ENCODE measurements around the gene OSER1. TPM values are rescaled to one million over a fixed set of nuclear protein-coding genes. Genes with fewer than 3 reads are reported as not detected.

Gene OSER1
- polyA plus RNA-seq, 6 donors from 2014 or later, result 101 to 163 (median 112) TPM

DNA sequence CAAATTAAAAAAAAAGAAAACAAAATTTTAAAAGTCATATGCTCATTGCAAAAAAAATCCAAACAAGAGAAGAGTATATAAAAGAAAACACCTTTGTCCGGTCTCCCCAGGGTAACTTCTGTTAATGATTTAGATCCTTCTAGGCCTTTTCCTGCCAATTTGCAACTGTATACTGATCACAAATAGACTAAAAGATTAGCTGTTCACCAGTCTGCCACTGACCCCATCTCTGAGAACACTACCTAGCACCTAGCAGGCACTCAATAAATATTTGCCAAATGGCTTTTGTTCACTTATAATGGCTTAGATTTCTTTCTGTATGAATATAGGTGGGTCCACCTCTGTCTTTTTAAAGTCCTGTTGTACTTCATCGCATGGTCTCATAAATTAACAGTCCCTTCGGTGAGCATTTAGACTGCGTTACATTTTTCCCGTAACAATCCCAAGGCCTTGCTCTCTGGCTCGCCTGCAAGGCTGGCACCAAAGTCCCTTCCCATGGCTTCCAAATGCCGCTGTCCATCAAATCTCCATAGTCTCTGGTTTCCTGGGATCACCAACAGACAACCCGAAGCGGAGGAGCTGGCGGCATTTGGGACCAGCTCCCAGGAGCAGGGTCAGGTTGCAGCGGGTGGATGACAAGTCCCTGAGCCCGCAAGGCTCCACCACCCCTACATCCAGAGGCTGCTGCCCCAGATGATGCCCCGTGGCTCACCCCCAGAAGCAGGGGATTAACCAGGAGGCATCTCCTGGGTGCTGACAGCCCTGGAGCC is 35.4 kb downstream of the OSER1 start:
- Mint-ChIP-seq H3K36me3 (no peaks in the 10 kb centered on the region), H3K27me3 (peaks cover 15 to 45% (median 38%) of the 10 kb centered on the region in 3 donors), H3K4me1 (no peaks in the 10 kb centered on the region), H3K27ac (peak overlapping the region in 1 of 6 donors; percentile 7), H3K9me3 (peaks cover 0 to 2% (median 0%) of the 10 kb centered on the region in 7 donors), H3K4me3 (no peak overlapping the region)
- DNase-seq (no peak), ATAC-seq (ENCODE audit: low read depth in 2 of 2) (no peak)

DNA sequence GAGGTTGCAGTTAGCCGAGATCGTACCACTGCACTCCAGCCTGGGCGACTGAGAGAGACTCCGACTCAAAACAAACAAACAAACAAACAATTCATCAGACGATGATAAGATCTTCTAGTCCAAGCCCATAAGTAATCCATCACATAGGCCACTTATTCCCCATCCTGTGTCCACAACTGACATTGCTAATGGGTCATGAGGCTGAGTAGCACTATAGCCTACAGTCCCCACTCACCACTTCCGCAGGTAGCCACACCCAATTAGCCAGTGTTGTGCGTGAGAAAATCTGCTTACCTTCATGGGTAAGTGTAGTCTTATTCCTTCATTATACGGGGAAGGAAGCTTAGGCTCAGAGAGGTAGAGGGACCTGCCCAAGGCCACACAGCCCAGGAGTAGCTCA is 36.7 kb downstream of the OSER1 start:
- H3K9me3 Mint-ChIP-seq, result peaks cover 1 to 12% (median 5%) of the 10 kb centered on the region in 7 donors
- H3K27ac Mint-ChIP-seq, result peak overlapping the region in 1 of 6 donors; percentile 10
- no peaks in the 10 kb centered on the region for H3K36me3 Mint-ChIP-seq
- H3K27me3 Mint-ChIP-seq, result peaks cover 15 to 53% (median 48%) of the 10 kb centered on the region in 3 donors
- DNase-seq (no peak), ATAC-seq (ENCODE audit: low read depth in 2 of 2) (no peak)
- H3K4me1 Mint-ChIP-seq, result no peaks in the 10 kb centered on the region
- H3K4me3 Mint-ChIP-seq, result no peak overlapping the region

DNA sequence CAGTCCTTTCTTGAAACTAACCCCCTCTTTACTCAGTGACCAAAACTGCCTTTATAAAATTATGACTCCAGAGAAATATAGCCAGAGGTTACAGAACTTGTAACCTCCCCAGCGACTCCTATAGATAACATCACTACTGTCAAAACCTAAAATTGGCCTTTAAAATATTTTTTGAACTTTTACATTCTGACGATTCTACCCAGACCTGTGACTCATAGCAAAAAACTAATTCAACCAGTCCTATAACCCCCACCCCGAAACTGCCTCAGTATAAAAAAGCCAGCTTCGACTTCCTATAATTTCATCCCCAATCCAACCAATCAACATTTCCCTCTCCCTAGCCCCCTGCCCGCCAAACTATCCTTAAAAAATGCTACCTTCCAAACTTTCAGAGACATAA is 37.5 kb downstream of the OSER1 start:
- Mint-ChIP-seq H3K27me3 (peaks cover 11 to 54% (median 48%) of the 10 kb centered on the region in 3 donors), H3K36me3 (no peaks in the 10 kb centered on the region), H3K4me1 (no peaks in the 10 kb centered on the region), H3K27ac (peak overlapping the region in 1 of 6 donors; percentile 6), H3K9me3 (peaks cover 2 to 14% (median 6%) of the 10 kb centered on the region in 7 donors), H3K4me3 (no peak overlapping the region)
- DNase-seq (no peak), ATAC-seq (ENCODE audit: low read depth in 2 of 2) (no peak)

DNA sequence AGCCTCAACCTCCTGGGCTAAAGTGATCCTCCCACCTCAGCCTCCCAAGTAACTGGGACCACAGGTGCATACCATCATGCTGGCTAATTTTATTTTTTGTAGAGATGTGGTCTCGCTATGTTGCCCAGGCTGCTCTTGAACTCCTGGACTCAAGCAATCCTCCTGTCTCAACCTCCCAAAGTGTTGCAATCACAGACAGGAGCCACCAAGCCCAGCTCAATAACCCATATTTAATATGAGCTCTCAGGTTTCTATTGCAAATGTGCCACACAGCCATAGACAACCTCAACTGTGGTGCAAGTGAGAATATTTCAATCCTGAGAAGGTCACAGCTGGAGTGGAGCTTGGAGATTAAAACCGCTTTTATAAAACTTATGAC is 38.0 kb downstream of the OSER1 start:
- H3K27me3 Mint-ChIP-seq, result peaks cover 13 to 54% (median 48%) of the 10 kb centered on the region in 3 donors
- no peak for DNase-seq

DNA sequence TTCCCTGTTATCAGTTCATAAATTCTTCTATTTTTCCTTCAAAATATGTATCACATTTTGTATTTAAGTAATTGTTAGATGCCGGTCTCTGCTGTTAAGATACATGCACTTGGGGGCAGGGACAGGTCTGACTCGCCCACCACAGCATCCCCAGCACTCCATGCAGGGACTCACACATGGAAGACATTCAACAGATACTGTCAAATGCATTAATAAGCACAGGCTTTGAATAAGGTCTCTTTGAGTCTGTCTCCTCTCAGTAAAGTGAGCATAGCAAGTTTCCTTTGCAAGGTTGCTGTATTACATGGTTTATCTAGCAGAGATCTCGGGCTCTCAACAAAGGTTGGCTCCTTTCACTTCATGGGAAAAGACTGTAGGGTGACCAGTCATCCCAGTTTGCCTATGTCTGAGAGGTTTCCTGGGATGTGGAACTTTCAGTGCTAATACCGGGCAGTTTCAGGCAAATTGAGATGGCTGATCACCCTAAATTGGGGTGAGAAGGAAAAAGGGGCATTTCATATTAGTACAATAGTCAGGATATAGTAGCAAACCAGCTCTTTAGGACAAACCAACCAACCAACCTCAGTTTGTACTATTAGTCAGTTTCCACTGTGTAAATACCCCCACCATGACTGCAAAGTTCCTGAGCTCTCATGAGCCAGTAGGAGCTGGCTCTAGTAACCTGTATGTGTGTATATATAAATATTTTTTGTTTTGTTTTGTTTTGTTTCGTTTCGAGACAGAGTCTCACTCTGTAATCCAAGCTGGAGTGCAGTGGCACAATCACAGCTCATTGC is 38.6 kb downstream of the OSER1 start:
- peaks cover 2 to 14% (median 6%) of the 10 kb centered on the region in 7 donors for H3K9me3 Mint-ChIP-seq
- no peak overlapping the region for H3K4me3 Mint-ChIP-seq
- H3K27ac Mint-ChIP-seq, result no peak overlapping the region
- no peaks in the 10 kb centered on the region for H3K4me1 Mint-ChIP-seq
- H3K27me3 Mint-ChIP-seq, result peaks cover 17 to 60% (median 52%) of the 10 kb centered on the region in 3 donors
- H3K36me3 Mint-ChIP-seq, result no peaks in the 10 kb centered on the region
- no peak for DNase-seq
- no peak for ATAC-seq (ENCODE audit: low read depth in 2 of 2)

More for the DNA sequence above, 38.0 kb downstream of the OSER1 start:
- no peak overlapping the region for H3K4me3 Mint-ChIP-seq
- ATAC-seq (ENCODE audit: low read depth in 2 of 2), result no peak
- H3K27ac Mint-ChIP-seq, result no peak overlapping the region
- peaks cover 2 to 14% (median 6%) of the 10 kb centered on the region in 7 donors for H3K9me3 Mint-ChIP-seq
- no peaks in the 10 kb centered on the region for H3K36me3 Mint-ChIP-seq
- H3K4me1 Mint-ChIP-seq, result no peaks in the 10 kb centered on the region

DNA sequence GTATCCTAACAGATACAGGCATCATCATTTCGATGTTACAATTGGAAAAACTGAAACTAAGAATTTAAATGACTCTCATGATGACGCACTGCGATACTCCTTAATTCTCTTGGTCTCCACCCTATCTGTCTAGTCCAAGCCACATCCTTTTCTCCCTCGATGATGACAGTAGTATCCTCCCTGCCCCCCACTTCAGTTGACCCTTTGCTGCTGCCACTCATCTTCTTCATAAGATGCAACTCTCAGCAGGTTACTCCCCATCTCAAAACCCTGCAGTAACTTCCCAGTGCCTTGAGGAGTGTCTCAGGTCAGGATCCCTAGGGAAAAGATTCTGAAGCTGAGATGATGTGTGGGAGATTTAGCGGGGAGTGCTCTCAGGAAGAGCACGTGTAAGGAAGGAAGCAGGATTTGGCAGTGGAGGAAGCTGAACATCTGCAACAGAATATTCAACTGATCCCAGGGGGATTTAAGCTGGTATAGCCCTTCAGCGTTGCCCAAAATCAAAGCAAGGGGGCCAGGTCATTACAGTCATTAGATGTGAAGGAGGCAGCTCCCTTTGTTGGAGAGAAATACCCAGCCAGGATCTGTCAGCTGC is 39.7 kb downstream of the OSER1 start:
- H3K9me3 Mint-ChIP-seq, result peaks cover 2 to 14% (median 6%) of the 10 kb centered on the region in 7 donors
- H3K27ac Mint-ChIP-seq, result peak overlapping the region in 1 of 6 donors; percentile 17
- H3K36me3 Mint-ChIP-seq, result no peaks in the 10 kb centered on the region
- H3K4me3 Mint-ChIP-seq, result no peak overlapping the region
- DNase-seq (no peak), ATAC-seq (ENCODE audit: low read depth in 2 of 2) (no peak)
- H3K27me3 Mint-ChIP-seq, result peaks cover 16 to 61% (median 54%) of the 10 kb centered on the region in 3 donors
- no peaks in the 10 kb centered on the region for H3K4me1 Mint-ChIP-seq

DNA sequence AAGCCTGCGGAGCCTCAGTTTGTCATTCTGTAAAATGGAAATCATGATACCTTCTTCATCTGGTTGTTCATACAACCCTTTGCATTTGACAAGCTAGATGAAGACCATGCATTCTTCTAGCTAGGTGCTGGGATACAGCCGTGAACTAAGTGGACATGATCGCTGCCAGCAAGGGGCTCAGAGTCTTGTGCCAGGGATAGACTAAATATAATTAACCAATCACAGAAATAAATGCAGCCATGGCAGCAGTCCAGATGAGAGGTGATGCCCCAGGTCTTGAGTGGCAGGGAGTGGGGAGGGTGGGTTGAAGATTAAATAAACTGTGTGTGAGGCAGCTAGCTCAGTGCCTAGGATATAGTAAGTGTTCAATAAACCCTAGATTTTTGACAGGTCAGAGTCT is 42.8 kb downstream of the OSER1 start:
- H3K27ac Mint-ChIP-seq, result no peak overlapping the region
- H3K4me1 Mint-ChIP-seq, result no peaks in the 10 kb centered on the region
- no peak overlapping the region for H3K4me3 Mint-ChIP-seq
- DNase-seq (no peak), ATAC-seq (ENCODE audit: low read depth in 2 of 2) (no peak)
- H3K9me3 Mint-ChIP-seq, result peaks cover 3 to 14% (median 8%) of the 10 kb centered on the region in 7 donors
- no peaks in the 10 kb centered on the region for H3K36me3 Mint-ChIP-seq
- peaks cover 28 to 68% (median 61%) of the 10 kb centered on the region in 3 donors for H3K27me3 Mint-ChIP-seq

DNA sequence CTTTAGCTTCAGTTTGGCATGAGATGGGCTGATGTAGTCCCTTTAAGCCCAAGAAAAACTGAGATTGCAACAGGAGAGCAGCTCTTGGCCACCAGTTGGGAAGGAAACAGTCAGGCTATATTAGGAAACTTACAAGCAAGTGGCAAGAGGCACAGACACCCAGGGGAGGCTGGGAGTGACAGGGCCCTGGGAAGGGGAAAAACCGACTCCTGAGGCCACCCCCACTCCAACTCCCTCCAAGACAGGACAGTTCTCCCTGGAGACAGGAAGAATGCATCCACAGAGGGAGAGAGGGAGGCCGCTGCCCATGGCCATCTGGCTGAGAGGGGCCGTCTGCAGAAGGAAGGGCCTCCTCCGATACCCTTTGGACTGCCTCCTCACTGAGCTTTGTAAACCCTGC is 44.1 kb downstream of the OSER1 start:
- H3K36me3 Mint-ChIP-seq, result no peaks in the 10 kb centered on the region
- no peak overlapping the region for H3K4me3 Mint-ChIP-seq
- H3K4me1 Mint-ChIP-seq, result no peaks in the 10 kb centered on the region
- ATAC-seq (ENCODE audit: low read depth in 2 of 2) (no peak), DNase-seq (no peak)
- H3K27me3 Mint-ChIP-seq, result peaks cover 36 to 67% (median 61%) of the 10 kb centered on the region in 3 donors
- H3K27ac Mint-ChIP-seq, result no peak overlapping the region
- H3K9me3 Mint-ChIP-seq, result peaks cover 3 to 19% (median 8%) of the 10 kb centered on the region in 7 donors

DNA sequence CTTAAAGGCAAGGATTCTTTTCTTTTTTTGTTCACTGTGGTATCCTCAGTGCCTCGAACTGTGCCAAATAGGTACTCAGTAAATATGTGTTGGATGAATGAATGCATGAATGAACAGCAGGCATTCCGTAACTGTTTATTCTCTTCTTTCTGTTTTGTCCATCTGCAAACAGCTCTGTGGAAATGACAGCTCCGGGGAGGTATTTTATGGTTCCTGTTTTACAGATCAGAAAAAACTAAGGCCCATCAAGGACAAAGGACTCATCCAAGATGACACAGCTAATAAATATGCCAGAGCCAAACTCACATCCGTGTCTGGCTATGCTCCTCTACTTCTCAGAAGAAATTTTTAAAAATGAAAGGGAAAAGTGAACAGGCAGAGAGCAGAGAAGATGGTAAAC is 44.6 kb downstream of the OSER1 start:
- Mint-ChIP-seq H3K27me3 (peaks cover 34 to 63% (median 56%) of the 10 kb centered on the region in 3 donors), H3K9me3 (peaks cover 3 to 19% (median 8%) of the 10 kb centered on the region in 7 donors), H3K27ac (no peak overlapping the region), H3K4me1 (no peaks in the 10 kb centered on the region), H3K36me3 (no peaks in the 10 kb centered on the region), H3K4me3 (no peak overlapping the region)
- no peak for ATAC-seq (ENCODE audit: low read depth in 2 of 2)
- no peak for DNase-seq

DNA sequence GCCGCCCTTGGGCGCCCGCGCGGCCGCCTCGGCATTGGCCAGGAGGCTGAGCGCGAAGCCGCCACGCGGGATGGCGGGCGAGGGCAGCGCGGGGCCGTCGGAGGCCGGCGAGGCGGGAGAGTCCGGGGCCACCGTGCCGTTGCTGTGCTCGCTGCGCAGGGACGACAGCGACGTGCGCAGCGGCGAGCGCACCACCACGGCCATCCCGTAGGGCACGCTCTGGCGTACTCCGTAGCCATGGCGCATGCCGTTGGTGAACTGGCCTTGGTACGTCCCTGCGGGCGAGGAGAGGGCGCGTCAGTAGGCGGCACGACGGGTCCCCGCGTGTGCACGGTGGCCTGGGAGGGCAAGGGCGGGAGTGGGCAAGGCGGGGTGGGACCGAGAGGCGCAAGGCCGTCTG is 50.4 kb downstream of the OSER1 start:
- Mint-ChIP-seq H3K4me3 (no peak overlapping the region), H3K27ac (no peak overlapping the region), H3K9me3 (peaks cover 0 to 15% (median 5%) of the 10 kb centered on the region in 7 donors), H3K4me1 (no peaks in the 10 kb centered on the region), H3K27me3 (peaks cover 32 to 58% (median 55%) of the 10 kb centered on the region in 3 donors), H3K36me3 (peaks cover 0 to 13% of the 10 kb centered on the region in 2 donors)
- ATAC-seq (ENCODE audit: low read depth in 2 of 2) (no peak), DNase-seq (no peak)

DNA sequence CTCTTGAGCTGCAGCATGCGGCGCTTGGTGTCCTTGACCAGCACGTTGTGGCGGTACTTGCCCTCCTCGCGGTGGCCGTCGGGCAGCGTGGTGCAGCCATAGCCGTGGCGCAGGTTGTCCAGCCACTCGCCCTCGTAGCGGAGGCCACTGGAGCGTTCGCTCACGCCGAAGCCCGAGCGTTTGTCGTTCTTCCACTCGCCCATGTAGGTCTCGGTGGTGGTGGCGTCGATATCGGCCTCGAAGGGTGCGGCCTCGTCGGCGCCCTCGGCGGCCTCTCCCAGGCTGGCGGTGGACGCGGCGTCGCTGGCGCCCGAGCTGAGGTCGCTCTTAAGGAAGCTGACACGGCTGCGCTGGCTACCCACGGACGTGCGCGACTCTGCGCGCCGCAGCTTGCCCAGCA is 50.9 kb downstream of the OSER1 start:
- Mint-ChIP-seq H3K27ac (no peak overlapping the region), H3K4me3 (no peak overlapping the region), H3K27me3 (peaks cover 32 to 58% (median 54%) of the 10 kb centered on the region in 3 donors), H3K4me1 (no peaks in the 10 kb centered on the region), H3K36me3 (peaks cover 0 to 13% of the 10 kb centered on the region in 2 donors), H3K9me3 (peaks cover 0 to 15% (median 5%) of the 10 kb centered on the region in 7 donors)
- ATAC-seq (ENCODE audit: low read depth in 2 of 2) (no peak), DNase-seq (no peak)

DNA sequence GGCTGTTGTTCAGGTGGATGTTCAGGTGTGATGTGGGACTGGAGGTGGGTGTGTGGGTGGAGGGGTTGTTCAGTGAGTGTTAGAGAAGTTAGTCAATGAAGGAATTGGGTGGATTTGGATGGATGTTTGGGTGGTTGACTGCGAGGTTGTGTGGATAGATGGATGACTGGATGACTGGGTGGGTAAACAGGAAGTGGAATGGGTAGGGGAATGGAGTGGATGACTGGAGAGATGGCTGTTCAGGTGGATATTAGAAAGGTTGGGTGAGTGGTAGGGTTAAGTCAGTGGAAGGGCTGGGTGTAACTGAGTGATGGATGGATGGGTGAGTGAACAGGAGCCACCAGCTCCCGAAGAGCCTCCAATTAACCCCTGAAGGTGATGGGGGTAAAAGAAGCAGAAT is 51.4 kb downstream of the OSER1 start:
- H3K27ac Mint-ChIP-seq, result no peak overlapping the region

DNA sequence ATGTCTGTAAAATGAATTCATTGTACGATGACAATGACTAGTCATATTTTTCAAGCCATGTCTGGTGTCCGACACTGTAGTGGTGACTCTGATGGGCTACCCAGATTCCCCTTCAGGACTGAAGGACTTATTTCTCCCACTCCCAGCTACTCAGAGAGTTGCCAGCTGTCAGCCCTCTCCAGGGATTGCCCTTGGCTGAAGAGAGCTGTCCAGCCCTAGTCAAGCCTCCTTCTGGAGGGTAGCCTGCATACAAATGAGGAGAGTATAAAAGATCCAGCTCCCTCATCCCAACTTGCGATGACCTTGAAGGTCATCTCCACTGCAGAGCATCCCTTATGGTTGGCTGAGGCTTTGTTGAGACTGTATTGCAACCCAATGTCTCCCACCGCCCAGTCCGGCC is 53.5 kb downstream of the OSER1 start:
- ATAC-seq (ENCODE audit: low read depth in 2 of 2) (no peak), DNase-seq (no peak)
- Mint-ChIP-seq H3K4me1 (no peaks in the 10 kb centered on the region), H3K4me3 (no peak overlapping the region), H3K36me3 (peaks cover 0 to 13% of the 10 kb centered on the region in 2 donors), H3K27ac (no peak overlapping the region), H3K9me3 (peaks cover 0 to 11% (median 4%) of the 10 kb centered on the region in 7 donors), H3K27me3 (peaks cover 18 to 36% (median 31%) of the 10 kb centered on the region in 3 donors)

More for the DNA sequence above, 51.4 kb downstream of the OSER1 start:
- H3K36me3 Mint-ChIP-seq, result peaks cover 0 to 13% of the 10 kb centered on the region in 2 donors
- no peak for ATAC-seq (ENCODE audit: low read depth in 2 of 2)
- H3K4me3 Mint-ChIP-seq, result no peak overlapping the region
- H3K27me3 Mint-ChIP-seq, result peaks cover 28 to 52% (median 49%) of the 10 kb centered on the region in 3 donors
- peaks cover 0 to 15% (median 5%) of the 10 kb centered on the region in 7 donors for H3K9me3 Mint-ChIP-seq
- H3K4me1 Mint-ChIP-seq, result no peaks in the 10 kb centered on the region
- DNase-seq, result no peak

All from naive B cell (primary cell).